GM19452 (cell line): ENCODE results near the gene EIF3F.

Experiments used
- ATAC-seq: cut with Tn5 transposase; IDR thresholded peaks from one replicate; pipeline ENCODE4 v1.9.1; 2021; ENCODE audit not compliant: unreplicated experiment

The EIF3F gene

GRCh38 chr11:8036002-8036802 lies 49.1 kb downstream of the EIF3F start:
- ATAC-seq: no peak

DNA sequence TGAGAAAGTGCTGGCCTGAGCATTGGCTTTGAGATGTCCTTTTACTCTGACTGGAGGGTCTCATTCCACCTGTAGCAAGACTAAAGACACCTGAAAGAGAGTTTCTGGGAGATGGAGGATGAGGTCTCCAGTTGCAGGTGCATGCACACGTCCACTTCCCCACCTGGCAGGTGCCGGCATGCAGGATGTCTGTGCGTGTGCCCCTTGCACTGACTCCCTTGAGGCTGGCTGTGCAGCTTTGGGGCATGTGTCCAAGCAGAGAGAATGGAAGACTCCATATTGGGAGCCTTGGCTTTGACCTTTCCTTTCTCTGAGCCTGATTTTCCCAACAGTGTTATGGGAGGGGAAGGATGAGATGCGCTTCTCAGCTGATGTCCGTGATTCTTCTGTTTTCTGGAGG lies 49.8 kb downstream of the EIF3F start:
- no peak for ATAC-seq

DNA sequence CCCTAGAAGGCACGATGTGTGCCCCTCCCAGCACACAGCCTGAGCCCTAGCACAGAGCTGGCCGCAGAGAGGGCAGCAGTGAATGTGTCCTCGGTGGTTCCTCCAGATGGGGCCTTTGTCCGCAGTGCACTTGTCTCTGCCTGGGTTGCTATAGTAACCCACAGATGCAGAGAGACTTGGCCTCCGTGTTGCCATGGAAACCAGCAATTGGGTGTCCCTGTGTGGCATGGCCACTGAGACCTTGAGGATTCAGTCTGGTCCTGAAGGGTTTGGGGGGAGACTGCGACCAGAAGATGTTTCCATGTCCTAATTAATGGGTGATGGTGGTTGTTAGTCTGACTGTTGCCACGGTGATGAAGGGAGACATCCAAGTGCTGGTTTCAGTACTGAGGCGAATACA lies 51.3 kb downstream of the EIF3F start:
- no peak for ATAC-seq

DNA sequence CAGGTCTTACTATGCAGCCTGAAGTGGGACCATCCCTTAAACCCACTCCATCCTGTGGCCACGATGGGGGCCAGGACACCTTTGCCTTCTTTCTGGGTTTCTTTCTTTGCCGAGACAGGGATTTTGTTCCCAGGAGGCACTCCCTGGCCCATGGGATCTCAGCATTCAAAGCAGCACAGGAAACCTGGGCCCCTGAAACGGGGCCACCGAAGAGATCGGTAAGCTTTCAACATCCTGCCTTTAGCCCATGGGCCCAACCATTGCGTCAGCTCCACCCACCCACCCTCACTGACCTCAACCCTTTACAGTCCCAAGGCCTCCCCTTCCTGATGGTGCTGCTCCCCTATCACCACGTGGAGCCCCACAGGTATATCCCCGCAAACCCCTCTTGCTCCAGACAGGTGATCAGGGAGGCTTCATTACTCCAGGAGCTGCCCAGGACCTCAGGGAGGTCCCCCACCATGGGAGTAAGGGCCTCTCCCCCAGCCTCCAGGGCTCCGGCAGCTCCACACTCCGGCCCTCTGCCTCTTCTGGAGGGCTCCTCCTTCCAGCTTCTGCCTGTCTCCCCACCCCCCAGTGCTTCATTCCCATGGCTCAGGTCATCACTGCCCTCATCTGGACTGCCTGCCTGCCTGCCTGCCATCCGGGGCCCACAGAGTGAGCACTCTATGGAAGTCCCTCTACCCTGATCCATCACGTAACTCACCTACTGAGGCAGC lies 51.8 kb downstream of the EIF3F start:
- no peak for ATAC-seq

- no peak for ATAC-seq
Measured at GRCh38 chr11:8039530-8040260, 52.6 kb downstream of the EIF3F start.

- ATAC-seq: no peak
Measured at GRCh38 chr11:8040261-8040920, 53.3 kb downstream of the EIF3F start.

DNA sequence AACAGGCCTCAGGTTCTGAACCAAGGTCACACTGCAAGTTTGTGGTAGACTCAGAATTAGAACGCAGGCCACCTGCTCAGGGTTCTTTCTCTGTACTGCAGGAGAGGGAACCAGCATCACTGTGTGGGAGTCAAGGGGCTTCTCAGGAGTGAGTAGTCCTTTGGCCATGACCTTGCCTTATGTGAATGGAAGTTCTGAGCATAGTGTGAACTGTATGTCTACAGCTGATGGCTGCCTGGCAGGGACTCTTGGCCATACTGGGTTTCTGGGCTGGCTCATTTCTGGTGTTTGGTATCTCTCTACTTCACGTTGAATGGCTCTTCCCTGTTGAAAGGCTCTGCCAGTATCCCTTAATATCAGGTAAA lies 53.8 kb downstream of the EIF3F start:
- ATAC-seq: no peak

DNA sequence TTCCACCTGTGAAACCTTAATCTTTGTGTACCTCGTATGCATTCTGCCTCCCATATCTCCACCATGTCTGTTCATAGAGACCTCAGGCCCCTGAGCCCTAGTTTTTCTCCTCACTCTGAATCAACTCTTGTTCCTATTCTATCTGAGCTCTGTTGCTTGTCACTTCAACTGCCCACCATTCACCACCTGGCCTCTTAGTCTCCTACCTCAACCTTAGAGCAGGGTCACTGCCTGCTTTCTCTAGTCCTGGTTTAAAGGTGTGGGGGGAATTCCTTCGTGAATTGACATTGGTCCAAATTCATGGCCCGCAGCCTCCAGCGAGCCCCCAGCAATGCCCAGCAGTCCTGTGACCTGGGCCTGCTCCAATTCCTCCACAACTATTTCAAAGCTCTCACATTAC lies 54.4 kb downstream of the EIF3F start:
- no peak for ATAC-seq

DNA sequence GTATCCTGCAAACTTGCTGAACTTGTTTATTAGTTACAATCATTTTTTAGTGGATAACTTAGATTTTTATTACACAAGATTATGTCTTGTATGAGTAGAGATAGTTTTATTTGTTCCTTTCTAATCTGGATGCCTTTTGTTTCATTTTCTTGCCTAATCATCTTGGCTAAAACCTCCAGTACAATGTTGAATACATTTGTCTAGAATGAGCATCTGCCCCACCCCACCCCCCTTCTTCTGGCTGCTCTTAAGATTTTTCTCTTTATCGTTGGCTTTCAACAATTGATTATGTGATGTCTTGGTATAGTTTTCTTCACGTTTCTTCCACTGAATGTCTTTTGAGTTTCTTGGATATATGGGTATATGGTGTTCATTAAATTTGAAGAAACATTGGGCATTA lies 56.6 kb downstream of the EIF3F start:
- ATAC-seq: no peak

GRCh38 chr11:8045839-8046238 lies 58.7 kb downstream of the EIF3F start:
- no peak for ATAC-seq

- no peak for ATAC-seq
Measured at GRCh38 chr11:8047382-8047781, 60.2 kb downstream of the EIF3F start.

- no peak for ATAC-seq
Measured at GRCh38 chr11:8049084-8049483, 61.9 kb downstream of the EIF3F start.
